Stimulated activated CD4-positive, alpha-beta T cell treated with anti-CD3 and anti-CD28 coated beads, Interleukin-15, amount 100 ng/mL, for 24 hours (primary cell): ENCODE data around the gene CYB561D1.

Experiments
- DNase-seq: peaks from one replicate; pipeline ENCODE4 v3.0.0-alpha.2; 2020

Gene CYB561D1

DNA sequence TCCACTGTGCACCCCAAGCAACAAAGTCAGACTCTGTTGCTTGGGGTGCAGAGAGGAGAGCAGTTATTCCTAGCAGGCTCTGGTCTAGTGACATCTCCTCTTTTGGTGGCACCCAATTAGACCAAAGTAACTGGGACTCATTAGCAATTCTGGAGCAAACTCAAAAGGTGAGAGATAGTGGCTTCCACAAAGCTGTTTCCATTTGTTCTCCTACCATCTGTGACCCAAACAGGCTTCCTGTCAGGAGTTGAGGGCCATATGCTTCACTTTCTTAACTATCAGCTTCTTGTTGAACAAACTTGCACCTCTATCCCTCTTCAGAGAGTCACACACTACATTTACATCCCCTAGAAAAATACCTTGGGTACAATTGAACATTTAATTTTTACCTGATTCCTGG is 11.7 kb upstream of the CYB561D1 start:
- DNase-seq = no peak

DNA sequence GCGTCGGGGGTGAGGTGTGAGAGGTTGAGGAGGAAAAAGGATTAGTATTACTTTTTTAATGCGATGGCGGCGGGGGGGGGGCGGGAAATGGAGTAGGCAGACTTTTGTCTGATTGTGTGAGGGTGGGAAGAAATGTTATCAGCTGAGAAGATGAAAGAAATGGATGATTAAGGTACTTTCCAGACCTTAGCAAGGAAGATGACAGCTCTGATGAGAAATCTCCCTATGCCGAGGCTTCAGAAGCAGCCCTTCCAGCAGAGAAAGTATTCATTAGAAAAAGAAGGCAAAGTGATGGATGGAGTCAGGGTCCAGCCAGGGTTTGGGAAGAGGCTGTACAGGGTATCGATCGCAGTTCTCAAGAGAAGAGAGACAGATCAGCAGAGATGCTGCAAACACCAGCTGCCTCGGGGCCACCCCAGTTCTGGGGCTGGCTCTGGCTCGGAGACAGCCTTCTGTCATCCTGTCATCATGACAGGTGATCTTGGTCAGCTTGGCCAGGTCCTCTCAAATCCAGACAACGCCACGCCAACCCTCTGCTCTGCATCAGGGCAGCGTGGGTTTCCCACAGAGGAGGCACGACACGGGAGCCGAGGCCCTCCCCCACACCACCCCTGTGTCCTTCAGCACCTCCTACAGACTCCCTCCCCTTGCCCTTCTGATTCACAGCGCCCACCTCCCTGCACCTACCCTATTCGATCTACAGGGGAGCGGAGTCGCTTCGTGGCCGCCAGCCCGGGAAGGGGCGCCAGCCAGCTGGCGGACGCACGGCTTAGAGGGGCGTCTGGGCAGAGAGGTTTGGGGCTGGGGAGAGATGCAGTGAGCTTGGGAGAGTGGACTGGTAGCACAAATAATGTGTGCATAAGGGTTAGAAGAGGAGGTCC is 10.9 kb upstream of the CYB561D1 start:
- peak; percentile 35 for DNase-seq

DNA sequence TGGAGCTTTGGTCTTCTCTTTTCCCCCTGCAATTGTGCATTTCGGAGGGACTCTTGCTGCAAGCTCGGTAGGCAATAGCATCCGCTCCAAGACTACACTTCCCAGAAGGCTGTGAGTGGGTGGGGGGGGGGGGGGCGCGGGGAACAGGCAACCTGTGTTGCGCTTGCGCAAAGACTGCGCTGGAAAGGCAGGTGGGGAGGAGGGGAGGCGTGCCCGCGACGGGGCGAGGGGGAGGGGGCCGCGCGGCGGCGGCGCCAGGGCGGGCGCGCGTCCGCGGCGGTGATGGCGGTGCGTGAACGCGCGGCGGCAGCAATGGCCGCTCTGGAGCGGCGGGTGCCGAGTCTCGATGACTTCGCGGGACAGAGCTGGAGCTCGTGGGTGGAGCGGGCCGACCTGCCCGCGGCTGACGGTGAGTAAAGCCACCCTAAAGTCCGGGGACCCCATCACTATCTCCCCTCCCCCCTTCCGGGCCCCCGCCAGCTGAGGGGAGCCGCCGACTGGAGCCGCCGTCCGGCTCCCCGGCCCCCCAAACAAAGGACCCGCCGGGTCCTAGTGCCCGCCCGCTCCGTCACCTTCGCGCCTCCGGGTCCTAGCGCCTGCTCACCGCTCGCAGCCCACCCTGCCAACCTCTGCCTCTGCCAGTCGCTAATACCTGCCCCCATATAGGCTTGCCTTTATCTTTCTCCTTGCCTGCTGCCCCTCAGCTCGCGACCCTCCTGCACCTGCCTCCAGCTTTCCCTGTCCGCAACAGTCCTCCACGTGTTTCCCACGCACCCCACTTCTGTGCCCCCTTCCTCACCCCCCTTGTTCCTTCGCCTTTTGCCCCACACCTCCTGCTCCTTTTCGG is 10.0 kb upstream of the CYB561D1 start, which contains the start of gene ATXN7L2:
Gene ATXN7L2, plus strand, starts transcription at position 234 of the 847 bp plus-strand sequence. Its CDS starts 49 bp downstream, at position 283.
- peak; percentile 92 for DNase-seq

DNA sequence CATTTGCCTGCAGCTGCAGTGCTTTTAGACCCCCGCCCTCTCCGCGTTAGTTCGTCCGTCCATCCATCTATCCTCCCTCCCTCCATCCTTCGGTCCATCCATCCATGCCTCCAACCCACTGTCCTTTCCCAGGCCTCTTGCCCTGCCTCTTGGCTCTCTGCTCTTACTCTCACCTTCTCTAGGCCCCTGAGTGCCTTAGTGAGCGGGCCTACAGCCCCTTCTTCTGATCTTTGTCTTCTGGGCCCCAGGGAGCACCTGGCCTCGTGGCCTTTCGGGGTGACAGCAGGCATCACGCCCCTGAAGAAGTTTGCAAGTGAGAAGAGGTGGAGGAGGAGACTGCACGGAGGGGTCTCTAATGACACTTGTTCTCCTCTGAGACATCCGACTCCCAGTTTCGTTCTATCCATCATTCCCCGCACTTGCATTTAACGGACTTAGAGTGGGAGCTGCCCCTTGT is 9.3 kb upstream of the CYB561D1 start:
- peak; percentile 35 for DNase-seq

DNA sequence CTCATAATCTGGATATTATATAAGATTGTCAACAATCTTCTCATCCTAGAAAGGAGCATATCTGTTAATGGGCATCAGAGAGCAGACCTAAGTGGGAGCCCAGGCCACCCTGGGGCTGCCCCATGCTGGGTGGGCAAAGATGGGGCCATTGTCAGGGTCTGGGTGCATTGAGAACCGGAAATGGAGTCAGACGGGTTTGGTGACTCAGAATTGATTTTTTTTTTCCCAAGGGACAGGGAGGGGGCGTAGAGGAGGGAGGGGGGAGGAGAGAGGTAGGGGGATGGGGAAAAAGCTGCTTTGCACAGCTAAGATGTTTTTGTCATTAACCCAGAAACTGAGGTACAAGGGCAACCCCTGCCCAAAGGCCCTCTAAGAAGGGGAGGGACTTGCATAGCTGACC is 8.9 kb upstream of the CYB561D1 start:
- no peak for DNase-seq

DNA sequence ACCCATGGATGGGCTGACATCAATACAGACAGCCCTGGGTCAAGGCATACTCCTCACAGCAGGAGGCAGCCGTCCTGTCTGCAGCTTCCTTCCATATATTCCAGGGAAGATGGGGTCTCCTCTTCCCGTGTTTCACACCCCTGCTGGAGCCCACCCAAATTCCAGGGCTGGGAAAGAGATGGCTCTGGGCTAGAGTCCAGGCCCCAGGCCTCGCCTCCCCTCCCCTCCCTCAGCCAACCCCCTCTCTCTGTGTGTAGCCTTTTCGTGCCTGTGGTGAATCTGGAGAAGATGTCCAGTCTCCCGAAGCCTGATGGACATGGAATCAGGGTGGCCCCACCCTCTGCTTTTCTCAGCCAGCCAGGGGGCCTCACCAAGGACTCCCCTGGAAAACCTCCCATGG is 6.6 kb upstream of the CYB561D1 start:
- DNase-seq = no peak

DNA sequence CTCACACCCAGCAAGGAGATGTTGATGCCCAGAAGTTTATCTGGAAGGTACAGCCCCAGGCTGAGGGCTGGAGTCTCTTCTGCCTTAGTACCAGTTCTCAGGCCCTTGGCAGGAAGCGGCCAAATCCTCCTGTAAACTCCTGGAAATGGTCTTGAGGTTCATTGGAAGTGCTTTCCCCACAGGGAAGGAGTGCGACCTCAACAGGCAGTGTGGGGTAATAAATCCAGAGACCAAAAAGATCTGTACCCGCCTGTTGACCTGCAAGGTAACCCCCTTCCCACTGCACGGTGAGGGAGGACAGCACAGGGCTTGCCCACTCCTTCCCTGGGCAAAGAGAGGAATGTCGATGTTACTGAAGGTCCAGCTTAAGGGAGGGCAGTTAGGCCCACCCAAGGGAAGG is 5.7 kb upstream of the CYB561D1 start:
- no peak for DNase-seq

DNA sequence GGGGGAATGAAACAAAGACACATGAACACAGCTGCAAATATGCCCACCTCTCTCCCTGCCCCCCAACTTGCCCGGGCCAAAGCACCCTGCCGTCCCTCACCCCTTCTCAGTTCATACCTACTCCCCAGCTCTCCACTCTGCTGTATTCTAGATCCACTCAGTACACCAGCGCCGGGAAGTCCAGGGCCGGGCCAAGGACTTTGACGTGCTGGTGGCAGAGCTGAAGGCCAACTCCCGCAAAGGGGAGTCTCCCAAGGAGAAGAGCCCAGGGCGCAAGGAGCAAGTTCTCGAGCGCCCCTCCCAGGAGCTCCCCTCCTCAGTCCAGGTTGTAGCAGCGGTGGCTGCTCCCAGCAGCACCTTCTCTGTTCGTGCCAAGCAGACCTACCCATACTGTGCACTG is 5.2 kb upstream of the CYB561D1 start:
- no peak for DNase-seq

DNA sequence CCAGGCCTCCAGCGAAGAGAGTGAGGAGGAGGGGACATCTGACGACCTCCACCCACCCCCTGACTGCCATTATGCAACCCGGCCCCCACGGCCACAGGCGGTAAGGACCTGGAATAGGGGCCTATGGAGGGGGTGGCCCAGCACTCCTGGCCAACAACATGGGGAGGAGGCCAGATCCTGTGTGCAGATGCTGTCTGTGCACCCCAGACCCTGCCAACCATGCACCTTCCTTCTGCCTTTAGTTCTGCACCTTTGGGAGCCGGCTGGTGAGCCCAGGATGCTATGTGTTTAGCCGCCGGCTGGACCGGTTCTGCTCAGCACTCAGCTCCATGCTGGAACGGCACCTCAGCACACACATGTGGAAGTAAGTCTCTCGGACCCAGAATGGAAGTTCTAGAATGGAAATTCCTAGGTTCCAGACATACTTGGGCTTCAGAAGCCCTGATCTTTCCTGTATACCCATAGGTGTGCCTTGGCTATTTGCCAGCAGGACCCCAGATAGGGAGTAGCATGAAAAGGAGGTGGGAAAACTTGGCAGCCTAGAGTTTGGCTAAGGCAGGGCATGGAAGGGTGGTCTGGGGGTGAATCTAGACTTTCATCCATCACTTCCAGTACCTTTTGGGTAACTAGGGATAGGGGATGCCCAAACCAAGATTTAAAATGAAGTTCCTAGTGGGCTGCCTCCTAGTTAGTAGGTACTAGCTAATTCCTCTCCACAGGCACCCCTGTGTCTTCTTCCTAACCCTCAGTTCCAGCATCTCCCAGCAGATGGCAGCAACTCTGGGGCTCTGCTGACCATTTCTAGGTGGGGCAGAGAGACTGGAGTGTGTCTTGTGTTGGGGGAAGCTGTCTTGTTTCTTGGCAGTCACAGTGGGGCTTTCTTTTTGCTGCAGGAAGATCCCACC is 3.6 kb upstream of the CYB561D1 start:
- DNase-seq = peak; percentile 78

DNA sequence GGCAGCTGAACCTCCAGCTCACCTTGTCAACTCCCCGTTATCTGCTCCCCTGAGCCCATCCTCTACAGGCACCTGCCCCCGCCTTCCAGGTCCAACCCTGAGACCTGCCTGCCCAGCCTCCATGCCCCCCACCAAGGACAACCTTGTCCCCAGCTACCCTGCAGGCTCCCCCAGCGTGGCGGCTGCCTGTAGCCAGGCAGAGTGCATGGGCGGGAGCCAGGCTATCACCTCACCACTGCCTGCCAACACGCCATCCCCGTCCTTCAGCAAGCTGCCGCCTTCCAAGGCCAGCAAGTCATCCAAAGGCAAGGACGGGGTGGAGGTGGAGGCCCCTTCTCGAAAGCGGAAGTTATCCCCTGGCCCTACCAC is 3.0 kb upstream of the CYB561D1 start:
- DNase-seq = no peak

DNA sequence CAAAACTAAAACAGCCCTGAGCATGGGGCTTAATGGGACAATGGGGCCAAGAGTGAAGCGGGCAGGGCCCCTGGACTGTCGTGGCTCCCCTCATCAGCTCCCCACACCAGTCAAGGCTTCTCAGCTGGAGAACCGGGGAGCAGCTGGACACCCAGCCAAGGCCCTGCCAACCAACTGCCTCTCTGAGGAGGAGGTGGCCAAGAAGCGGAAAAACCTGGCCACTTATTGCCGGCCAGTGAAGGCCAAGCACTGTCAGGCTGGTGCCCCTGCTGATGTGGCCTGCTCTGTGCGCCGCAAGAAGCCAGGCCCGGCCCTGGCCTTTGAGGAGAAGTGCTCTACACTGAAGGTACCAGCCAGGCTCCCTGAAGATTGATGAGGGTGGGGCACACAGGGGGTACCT is 2.5 kb upstream of the CYB561D1 start:
- DNase-seq = no peak

DNA sequence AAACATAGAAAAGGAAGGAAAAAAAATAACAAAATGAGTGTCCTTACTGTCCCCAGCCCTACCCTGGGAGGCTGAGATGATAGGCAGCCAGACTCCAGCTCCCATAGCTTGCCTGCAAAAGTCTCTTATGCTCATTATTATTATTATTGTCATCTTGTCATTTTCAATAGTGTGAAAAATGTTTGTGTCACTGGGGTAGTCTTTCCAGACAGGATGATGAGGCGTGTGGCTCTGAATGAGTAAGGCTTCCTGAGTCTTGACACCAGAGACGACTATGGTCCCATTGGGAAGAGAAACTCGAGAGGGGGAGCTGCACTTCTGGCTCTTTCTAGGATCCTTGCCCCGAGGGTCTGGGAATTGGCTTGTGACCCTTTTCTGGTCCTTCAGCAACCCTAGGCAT is 1.1 kb upstream of the CYB561D1 start:
- DNase-seq = no peak

DNA sequence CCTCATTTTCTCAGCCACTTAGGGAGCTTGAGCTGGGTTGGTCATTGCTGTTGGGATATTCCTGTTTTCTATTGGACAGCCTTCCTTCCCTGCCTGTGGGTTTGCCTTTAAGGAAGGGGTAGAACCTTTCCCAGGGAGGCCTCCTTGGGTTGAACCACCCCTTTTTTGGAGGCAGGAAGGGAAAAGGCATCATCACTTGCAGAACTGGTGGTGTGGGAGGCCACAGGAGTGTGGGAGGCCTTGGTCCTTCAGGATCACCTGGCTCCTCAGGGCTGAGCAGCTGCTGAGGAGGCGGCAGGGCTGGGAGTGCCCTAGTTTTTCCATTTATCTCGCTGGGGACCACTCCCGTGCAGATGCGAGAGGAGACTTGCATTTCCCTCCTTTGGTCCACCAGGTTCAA is 667 bp upstream of the CYB561D1 start:
- no peak for DNase-seq

DNA sequence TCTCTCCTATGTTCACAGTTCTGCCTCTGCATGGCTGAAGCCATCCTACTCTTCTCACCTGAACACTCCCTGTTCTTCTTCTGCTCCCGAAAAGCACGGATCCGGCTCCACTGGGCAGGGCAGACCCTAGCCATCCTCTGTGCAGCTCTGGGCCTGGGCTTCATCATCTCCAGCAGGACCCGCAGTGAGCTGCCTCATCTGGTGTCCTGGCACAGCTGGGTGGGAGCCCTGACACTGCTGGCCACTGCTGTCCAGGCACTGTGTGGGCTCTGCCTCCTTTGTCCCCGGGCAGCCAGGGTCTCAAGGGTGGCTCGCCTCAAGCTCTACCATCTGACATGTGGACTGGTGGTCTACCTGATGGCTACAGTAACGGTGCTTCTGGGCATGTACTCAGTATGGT is 1.8 kb downstream of the CYB561D1 start:
- no peak for DNase-seq

DNA sequence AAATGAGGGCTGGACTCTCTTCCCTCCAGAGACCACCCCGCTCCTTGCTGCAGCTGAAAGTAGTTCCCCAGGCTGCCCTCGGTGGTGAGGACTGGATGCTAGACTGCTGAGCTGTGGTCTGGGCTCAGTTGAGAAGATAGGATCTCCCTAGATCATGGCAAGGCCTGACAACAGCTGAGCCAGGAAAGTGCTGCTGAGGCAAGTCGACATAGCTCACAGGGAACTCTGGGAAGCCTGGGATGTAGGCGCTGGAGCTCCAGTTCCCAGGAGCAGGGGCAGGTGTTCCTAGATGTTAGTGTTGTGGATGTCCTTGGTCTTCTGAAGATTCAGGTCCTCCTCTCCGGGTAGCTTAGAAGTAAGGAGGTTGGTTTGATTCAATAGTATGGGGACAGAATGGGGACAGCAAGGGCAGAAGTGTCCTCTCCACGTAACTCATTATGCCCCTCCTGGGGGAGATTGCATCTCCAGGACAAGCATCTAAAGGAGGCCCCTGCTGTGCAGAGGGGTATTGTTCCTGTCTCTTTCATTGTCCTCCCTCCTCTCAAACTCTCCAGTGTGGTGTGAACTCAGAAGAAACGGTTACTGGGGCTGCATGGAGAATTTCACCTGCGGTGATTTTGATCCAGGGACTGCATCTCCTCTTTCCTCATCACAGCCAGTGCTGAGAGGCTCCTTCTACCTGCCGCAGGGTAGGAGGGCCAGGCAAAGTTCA is 3.7 kb downstream of the CYB561D1 start:
- DNase-seq = no peak

DNA sequence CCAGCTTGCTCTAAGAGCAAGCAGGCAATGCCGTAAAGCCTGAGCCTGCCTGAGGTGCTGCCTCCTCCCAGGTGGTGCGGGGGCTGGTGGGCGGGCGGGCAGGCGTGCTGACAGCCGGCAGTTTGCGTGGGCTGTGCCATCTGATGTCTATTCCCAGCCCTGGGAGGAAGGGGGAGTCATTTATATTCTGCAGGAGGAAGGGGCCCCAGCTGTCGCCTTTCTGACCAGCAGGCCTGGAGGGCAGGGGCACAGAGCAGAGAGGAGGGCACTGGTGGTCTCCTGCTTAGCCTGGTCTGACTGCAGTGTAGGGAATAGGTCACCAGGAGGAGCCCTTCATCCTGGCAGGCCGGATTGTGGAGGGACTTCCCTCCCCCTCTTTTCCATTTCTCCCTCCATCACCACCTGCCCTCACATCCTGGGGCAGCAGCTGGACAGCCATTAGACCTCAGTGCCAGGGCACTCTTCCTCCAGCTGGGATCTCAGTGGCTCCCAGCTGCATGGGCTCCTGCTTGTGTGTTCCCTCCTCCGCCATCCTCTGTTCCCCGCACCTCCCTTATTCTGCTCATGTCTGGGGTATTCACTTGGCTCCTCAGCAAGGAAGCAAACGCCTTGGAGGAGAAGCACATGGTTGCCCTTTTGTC is 4.4 kb downstream of the CYB561D1 start:
- peak; percentile 43 for DNase-seq

DNA sequence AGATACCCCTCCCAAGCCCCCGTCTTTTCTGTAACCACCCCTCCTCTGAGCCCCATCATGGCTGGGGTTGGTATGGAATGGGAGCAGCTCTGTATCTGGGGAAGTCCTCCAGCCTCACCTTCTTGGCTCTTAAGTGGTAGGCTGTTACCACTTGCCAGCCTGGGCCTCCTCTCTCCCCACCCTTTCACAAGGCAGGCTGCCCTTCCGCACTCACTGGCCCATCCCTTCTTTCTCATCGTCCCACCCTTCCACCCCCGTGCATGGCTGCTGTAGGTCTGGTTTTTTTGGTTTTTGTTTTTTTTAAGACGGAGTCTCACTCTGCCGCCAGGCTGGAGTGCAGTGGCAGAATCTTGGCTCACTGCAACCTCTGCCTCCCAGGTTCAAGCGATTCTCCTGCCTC is 5.2 kb downstream of the CYB561D1 start:
- no peak for DNase-seq

DNA sequence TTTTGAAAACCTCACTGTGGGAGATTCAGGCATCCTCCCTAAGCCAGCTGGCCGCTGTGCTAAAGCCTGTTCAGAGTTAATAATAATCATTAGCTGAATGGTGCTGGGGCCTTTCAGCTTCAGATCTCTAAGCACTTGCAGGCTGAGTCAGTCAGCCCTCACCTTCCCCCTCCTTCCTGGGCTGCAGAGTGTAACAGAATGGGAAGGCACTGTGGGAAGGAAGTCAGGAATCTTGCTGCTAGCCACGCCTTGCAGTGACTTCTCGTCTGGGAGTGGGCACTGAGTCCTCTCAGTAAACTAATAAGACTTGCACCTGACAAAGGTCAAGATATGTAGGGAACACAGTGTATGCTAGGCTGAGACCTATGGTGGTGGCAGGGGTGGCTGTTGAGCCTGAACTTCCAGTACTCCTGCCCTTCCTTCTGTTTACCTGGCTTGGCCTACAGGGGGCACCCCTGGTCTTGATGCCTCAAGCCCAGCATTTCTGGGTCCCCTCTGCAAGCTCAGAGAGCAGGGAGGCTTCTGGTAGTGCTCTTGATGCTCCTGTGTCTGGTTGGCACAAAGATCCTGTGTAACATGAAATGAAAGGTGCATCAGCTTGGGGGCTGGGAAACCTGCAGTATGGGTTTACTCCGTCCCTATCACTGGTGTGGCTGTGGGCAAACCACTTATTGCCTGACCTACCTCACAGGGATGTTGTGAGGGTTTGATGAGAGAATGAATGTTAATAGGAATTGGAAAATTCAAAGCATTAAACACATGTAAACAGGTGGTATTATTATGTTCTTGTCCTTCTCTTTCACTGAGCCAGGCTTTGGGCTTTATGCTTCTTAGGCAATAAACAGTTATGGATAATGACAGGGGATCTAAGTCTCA is 6.0 kb downstream of the CYB561D1 start:
- DNase-seq = peak; percentile 75

DNA sequence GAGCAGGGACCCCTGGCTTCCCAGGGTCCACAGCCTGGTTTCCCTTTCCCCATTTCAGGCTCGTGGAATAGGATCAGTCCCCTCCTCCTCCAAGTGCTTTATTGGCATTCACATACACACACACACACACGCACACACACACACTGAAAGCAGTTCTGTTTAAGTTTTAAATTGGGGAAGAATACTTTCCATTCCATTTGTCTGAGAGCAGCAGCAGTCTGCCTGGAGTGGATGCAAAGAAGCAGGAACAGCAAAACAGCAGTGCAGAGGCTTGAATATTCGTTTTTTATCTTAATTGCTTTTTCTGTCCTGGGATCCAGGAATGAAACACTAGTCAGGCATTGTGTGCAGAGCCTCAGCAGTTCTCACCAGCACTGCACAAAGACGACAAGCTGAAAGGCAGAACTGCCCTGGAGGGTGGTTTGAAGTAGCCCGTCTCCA is 7.1 kb downstream of the CYB561D1 start:
- DNase-seq = no peak

DNA sequence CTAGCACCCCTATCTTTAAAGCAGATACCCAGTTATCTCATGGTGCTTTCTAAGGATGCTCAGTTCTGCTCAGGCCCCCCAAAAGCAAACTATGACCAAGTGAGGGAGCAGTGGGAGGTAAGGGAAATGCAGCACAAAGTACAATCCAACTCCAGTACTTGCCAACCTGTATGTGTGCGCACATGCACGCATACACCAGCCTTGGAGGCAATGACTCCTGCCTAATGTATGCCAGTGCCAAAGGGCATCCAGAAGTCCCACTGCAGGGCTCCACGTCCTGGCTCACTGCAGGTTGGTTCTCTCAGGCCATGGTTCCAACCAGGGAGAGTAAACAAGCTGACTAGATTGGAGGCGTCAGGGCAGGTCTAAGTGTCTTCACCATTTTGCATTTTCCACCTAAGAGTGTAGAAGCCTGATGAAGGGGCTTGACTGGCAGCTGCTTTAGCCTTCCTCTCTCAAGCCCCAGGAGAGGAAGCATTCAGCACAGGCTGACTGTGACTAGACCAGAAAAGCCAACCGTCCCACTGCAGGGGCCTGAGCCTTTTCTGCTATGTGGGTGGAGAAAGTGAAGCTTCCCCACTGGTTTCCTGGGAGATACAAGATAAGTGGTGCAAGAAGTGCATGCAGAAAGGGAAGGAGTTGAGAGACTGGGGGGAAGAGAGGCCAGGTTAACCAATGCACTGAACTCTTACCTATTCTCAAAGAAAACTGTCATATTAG is 7.9 kb downstream of the CYB561D1 start:
- no peak for DNase-seq
